SHP77 (cell line): Measurements from ENCODE around the gene MDGA2.
A peak's percentile ranks its signal among the peaks of the same experiment; 100 is the strongest.

ENCODE experiments used
- DNase-seq, 2 experiments: peaks; one replicate each; lab custom pipeline; 2025; lab: John Stamatoyannopoulos, UW

The MDGA2 gene

GRCh38 chr14:47675466-47676314 lies at the start of gene MDGA2:
Gene MDGA2, minus strand, starts transcription at chr14:47675605.
- DNase-seq, result peak; percentile 80 to 84

DNA sequence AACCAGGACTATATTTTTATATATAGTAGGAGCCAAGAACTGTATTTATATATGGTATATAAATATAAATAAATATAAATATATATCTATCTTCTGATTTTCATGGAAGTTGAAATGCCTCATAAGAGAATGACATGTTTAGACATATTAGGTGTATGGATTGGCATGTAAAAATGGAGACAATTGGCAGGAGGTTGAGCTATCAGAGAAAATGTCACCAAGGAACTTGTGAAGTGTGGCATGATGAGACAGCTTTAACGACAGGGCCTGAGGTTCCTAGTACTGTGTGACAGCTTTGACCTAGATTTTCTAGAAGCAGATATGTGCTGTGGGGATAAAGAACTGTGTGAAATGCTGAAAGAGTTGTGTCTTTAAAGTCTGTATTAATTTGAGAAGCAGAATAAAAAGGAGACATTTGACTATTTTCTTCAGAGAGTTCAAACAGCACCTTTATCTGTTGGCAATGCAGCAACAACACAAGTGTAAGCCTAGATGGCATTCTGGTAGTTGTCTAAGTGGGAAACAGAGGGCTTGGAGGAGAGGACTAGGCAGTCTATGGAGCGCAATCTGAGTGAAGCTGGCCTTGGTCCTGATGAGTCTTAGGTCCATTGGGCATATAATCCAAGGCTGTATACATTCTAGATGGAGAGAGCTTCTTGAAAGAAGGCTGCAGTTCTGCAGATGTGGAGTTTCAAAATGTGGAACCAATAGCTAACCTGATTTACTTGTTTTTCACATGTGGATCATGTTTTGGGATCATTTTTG lies 47.7 kb upstream of the MDGA2 start:
- DNase-seq, result no peak

DNA sequence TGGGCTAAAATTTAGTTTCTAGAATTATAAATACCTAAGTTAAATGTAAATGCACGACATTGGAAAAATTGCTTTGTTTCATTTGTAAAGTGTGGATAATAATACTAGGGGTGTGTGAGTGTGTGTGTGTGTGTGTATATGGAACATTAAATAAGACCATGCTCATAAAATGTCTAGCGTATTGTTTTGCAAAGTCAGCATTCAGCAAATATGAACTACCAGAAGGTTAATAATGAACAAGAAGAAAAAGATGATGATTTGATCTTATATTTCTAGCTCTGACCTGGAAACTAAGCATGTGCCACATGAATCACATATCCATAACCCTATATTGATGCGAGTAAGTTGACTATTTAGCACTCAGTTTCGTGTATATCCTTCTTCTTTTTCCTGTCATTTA lies 44.9 kb upstream of the MDGA2 start:
- no peak for DNase-seq

- no peak for DNase-seq
Measured at GRCh38 chr14:47715330-47715729, 39.9 kb upstream of the MDGA2 start.

GRCh38 chr14:47710581-47710980 lies 35.2 kb upstream of the MDGA2 start:
- no peak for DNase-seq

GRCh38 chr14:47705683-47706082 lies 30.3 kb upstream of the MDGA2 start:
- no peak for DNase-seq

GRCh38 chr14:47691829-47692228 lies 16.4 kb upstream of the MDGA2 start:
- DNase-seq, result no peak

GRCh38 chr14:47678993-47679392 lies 3.6 kb upstream of the MDGA2 start:
- peak; percentile 3 to 9 for DNase-seq

- peak; percentile 7 to 24 for DNase-seq
Measured at GRCh38 chr14:47678157-47678556, 2.8 kb upstream of the MDGA2 start.

- peak in 1 of 2 experiments; percentile 80 for DNase-seq
Measured at GRCh38 chr14:47676315-47676617, 861 bp upstream of the MDGA2 start.

GRCh38 chr14:47674543-47675465 lies 601 bp downstream of the MDGA2 start:
- peak; percentile 13 to 41 for DNase-seq

DNA sequence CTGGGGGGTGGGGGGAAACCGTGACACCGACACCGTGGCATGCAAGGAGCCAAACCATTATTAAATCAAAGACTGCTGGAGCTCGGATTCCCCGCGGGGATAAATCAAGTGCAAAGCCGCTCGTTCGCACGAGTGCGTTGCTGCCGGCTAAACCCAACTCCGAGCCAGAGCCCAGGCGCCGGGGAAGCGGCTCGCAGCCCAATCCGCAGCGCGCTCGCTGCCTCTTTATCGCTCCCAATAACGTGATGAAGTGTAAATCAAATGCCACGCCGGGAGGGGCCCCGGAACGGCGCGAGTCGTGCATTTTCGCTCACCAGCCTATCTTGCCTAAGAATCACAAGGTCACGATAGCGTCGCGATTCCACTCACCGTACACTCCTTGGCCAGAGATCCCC lies 1.3 kb downstream of the MDGA2 start:
- DNase-seq, result peak; percentile 10 to 45

- DNase-seq, result no peak
Measured at GRCh38 chr14:47665337-47666134, 9.9 kb downstream of the MDGA2 start.

GRCh38 chr14:47662466-47662865 lies 12.9 kb downstream of the MDGA2 start:
- DNase-seq, result peak in 1 of 2 experiments; percentile 3

- no peak for DNase-seq
Measured at GRCh38 chr14:47660158-47660557, 15.2 kb downstream of the MDGA2 start.

DNA sequence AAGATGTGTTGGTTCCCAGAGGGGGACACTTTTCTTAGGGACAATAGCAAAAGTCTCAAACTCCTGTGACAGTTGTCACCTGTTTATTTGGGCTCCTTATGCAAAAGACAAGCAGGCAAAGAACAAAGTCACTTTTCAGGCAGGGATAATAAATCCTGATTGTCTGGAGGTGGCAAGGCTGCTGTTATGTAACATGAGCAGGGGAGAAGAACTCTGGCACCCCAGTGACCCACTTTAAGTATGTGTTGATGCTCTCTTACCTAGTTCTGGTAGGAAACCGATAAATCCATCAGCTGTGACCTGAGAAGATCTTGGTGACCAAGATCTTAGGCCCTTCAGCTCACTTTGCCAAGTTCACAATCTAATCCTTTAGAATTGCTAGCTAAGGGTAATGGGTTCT lies 17.4 kb downstream of the MDGA2 start:
- DNase-seq, result no peak

- no peak for DNase-seq
Measured at GRCh38 chr14:47657143-47657542, 18.3 kb downstream of the MDGA2 start.

GRCh38 chr14:47651337-47651736 lies 24.1 kb downstream of the MDGA2 start:
- DNase-seq, result no peak

DNA sequence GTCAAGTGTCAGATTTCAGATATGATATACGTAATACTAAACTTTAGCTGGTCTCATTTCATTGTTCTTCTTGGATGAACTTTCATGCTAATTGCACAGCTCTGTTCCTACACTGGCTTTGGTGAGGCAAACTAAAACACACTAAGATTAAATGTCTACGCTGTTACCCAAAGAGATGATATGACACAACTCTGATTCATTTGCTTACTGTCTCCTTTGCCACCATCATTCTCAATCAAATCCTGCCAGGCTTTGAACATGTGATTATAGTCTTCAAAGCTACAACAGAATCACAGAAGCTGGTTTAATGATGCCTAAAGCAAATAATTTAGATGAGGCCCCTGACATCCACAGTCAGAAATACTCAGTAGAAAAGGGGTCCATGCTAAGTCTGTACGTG lies 37.7 kb downstream of the MDGA2 start:
- DNase-seq, result no peak

GRCh38 chr14:47626151-47627035 lies 49.0 kb downstream of the MDGA2 start:
- peak; percentile 59 to 81 for DNase-seq
